Measurements from ENCODE around the gene SMCO2.

DNA sequence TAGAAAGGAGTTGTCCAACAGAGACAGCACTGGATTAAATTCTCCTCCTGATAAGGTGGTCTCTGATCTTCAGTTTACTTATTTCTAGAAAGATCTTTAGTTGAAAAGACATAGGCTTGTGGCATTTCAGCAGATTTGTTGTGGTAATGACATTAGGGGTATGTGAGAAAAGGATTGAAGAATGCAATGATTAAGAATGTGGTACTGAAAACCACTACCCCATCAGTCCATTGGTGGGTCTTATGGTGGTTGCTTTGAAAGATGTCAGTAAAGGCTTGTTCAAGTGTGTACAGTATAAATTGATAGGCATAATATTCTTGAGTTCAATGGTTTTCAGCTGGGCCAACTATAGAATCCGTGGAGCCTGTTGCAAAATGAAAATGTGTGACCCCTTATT lies 88.2 kb downstream of the SMCO2 start:
- TF ChIP-seq, protein P1, sequence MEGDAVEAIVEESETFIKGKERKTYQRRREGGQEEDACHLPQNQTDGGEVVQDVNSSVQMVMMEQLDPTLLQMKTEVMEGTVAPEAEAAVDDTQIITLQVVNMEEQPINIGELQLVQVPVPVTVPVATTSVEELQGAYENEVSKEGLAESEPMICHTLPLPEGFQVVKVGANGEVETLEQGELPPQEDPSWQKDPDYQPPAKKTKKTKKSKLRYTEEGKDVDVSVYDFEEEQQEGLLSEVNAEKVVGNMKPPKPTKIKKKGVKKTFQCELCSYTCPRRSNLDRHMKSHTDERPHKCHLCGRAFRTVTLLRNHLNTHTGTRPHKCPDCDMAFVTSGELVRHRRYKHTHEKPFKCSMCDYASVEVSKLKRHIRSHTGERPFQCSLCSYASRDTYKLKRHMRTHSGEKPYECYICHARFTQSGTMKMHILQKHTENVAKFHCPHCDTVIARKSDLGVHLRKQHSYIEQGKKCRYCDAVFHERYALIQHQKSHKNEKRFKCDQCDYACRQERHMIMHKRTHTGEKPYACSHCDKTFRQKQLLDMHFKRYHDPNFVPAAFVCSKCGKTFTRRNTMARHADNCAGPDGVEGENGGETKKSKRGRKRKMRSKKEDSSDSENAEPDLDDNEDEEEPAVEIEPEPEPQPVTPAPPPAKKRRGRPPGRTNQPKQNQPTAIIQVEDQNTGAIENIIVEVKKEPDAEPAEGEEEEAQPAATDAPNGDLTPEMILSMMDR (IDR thresholded peaks at IDR 0.05; ENCODE audit: low read length), result no peak
- TF ChIP-seq EZH2phosphoT487 (IDR thresholded peaks at IDR 0.05; ENCODE audit: low read length) (no peak), EZH2 (optimal IDR thresholded peaks at IDR 0.05; ENCODE audit: low read depth, low read length) (no peak)

Measured in MM.1S (cell line).